Fibroblast of skin of right quadriceps (primary cell): ENCODE results near the gene ANAPC13.

Experiments used
- DNase-seq: peaks from one replicate; pipeline ENCODE4 v3.0.0-alpha.2; 2013

The ANAPC13 gene

DNA sequence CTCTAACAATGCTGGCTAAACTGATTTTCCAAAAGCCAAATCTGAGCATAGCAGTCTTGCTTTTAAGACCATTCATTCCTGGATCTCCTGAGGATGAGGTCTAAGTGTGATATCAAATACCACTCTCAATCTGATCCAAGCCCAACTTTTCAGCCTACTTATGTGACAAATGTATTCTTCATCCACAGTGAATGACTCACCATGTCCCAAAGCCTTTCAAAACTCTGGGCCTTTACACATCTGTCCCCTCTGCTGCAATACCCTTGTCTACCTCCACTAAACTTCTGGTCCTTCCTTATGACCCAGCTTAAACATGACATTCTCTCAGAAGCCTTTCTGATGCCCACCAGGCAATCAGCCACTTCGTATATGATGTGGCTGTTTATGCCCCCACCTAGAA lies 4.6 kb downstream of the ANAPC13 start:
- DNase-seq, result no peak

DNA sequence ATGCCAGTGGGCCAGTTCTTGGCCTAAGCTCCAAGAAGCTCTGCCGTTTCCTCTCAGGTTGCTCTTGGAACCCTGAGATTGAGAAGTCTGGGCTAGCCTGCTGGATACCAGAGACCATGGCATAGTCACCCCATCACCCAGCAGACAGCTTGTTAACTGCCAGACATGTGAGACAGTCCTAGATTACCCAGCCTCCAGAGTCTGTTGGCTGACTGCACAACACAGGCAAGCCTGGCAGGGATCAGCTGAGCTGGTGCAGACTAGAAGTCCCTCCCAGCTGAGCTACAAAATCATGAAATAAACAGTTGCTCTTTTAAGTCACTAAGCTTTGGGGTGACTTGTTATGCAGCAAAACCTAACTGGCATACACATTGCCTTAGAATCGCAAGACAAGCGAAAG lies 5.2 kb downstream of the ANAPC13 start:
- no peak for DNase-seq

- peak; percentile 68 for DNase-seq
These were observed 7.8 kb downstream of the ANAPC13 start for GRCh38 chr3:134477938-134478337.

- DNase-seq, result peak; percentile 45
These were observed 8.8 kb downstream of the ANAPC13 start for GRCh38 chr3:134477002-134477401.

GRCh38 chr3:134476306-134476705 lies 9.5 kb downstream of the ANAPC13 start:
- no peak for DNase-seq

DNA sequence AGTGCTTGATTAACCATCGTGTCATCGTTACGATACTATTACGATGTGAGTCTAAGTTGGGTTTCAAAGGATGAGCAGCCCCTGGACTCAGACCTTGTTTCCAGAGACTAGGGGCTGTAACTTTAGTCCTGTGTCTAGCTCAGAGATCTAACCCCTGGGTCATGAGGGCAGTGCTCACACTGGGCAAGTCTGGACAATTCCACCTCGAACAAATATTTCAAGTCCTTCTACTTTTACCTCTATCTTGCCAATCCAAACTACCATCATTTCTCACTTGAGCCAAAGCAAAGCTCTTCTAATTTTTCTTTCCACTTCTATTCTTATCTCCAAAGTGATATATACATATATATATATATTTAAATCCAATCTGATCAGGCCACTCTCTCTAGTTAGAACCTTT lies 10.8 kb downstream of the ANAPC13 start:
- DNase-seq, result no peak

DNA sequence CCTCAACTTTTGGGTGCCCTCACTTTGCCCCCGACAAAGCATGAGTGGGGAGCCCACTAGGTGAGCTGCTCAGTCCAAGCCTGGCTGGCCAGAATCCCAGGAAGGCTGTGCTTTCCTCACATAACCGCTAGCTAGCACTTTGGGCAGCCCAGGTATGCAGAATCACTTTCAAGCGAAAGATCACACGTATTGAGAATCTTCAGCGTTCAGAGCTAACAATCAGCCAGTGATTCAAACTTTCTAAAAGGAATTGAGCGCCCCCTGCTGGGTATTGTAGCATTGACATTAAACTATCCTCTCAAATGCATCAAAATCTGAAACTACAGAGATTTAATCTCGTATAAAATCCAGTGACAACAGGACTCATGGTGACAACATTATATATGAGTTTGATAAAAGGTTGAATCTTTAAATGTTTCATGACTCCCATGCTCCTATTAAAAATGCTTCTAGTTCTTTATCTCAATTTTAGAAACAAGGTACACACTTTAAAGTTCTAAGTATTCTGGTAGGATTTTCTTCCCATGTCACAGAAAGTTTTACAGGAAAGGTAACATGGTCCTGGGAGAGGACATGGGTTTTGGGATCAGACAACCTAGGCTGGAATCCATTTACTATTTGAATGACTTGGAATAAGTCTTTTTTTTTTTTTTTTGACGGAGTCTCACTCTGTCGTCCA lies 11.8 kb downstream of the ANAPC13 start:
- DNase-seq, result peak; percentile 86

- DNase-seq, result no peak
These were observed 13.0 kb downstream of the ANAPC13 start for GRCh38 chr3:134472831-134473230.

DNA sequence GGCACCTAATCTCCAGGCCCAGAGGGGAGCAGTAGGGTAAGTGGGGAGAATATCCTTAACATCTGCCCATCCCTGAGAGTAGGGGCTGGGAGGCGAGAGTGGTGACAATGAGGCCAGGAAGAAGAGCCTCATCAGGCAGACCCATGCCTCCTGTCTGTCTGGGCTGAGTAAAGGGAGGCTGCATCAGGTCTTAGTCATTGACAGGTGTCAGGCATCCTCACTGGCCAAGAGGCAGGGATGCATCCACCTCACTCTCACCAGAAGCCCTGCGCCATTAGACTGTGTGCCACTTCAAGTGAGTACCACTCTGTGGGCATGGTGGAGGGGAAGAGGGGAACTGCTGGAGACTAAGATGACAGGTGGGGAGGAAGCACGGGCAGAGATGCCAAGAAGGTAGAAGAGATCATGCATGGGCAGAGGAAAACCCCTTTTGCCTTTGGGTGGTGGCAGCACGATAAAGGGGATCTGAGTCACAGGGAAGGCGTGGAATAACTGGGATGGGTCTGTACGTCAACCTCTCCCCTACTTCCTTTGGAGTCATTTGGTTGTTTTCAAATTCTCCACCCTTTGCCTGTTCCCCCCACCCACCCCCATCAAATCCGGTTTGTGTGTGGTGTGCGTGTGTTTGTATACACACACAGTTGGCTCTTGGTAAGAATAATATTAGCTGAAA lies 14.1 kb downstream of the ANAPC13 start:
- DNase-seq, result peak; percentile 74

DNA sequence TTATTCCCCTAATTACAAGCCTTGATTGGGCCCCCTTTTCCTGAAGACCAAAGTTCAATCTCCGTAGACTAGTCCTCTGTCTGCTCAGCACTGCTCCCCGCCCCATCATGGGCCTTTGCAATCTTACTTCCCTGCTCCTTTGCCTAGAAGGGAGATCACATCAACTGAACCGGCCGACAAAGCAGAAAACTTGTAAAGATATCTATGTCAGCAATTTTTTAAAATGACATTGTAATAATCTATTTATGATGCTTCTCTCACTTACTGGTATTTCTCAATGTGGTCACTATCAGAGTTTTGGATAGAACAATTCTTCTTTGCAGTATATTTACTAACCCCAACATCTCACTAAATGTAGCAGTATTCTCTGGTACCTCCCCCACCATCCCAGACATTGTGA lies 17.3 kb downstream of the ANAPC13 start:
- DNase-seq, result no peak

GRCh38 chr3:134466331-134466730 lies 19.5 kb downstream of the ANAPC13 start:
- DNase-seq, result no peak

GRCh38 chr3:134464689-134465365 lies 21.0 kb downstream of the ANAPC13 start:
- DNase-seq, result no peak

DNA sequence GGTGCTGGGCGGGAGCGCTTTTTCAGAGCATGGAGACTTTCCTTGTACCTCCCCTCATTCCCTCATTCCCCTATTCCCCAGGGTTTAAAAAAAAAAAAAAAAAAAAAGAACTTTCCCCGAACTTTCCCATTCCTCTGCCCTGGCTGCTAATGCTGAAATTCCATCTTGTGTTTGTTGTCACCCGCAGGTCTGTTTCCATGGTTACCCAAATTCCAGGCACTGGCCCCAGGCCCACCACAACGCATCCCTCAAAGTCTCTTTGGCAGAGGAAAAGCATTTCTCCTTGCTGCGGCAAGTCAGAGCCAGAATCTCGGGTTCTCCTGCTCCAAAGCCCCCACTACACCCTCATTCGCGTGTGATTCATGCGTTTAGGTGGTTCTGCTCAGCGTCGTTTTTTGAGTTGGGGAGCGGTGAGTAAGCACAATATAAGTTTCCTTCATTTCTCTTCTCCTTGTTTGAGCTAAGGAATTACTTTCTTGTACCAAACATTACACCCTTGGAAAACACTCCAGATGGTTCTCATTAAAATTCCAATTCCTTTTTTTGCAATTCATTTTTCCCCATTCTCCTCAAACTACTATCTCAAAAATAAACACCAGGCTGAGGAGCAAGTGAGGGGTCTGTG lies 21.6 kb downstream of the ANAPC13 start:
- DNase-seq, result peak; percentile 100

DNA sequence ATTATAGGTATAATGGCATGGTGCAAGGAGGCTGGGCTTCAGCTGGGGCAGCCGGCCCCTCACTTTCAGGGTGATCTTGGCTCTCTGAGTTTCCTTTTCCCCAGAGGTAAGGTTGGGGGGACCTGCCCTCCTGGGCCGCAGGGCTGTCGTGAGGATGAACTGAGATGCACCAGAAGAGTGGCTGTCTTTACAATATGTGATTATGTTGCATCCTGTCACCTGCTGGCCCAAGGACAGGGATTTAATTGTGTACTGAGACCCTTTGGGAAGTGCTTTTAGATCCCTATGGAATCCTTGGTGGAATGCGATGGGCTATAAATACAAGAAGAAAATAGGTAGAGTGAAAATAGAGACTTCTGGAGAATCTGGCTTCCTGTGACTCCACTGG lies 22.1 kb downstream of the ANAPC13 start:
- DNase-seq, result no peak

DNA sequence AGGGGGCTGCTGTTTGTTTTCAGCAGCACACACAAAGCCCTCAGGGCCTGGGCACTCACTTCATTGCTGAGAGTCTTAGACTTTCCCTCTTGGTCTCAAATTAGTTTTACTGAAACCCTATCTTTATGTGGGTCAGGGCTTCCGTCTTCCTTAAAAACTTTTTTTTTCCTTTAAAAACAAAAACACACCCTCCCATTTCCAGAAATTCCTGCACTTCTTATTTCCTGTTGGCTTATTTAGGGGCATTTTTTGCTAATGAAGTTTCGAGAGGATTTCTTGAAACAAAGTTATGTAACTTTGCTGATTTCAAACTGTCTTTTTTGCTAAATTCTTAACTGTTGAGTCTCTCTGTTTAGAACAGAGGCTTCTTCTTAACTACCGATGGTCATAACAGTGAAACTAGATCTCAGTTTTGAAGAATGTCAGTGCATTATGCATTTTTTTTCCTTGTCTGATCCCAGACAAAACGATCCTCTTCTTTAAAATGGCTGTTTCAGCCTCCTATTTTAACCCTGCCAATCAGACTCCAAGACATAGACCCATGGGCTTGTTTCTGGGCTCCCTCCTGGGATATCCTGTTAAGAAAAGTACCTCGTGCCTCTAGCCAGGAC lies 23.3 kb downstream of the ANAPC13 start:
- peak; percentile 95 for DNase-seq

DNA sequence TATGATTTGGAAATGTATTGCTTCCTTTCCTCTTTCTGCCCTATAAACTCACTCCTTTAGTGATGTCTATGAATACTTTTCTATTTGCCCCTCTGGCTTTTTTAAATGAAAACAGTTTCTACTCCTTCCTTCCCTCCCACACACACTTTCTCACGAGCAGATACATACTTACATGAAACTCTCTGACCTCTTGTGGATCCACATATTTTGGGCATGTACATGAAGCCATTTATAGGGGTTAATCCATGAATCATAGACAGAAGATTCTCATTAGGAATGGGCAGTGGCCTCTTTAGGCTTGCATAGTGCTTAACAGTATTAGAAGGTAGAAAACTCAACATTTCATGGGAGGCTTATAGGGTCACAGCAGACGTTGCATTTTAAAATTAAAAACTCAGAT lies 24.8 kb downstream of the ANAPC13 start:
- peak; percentile 98 for DNase-seq

GRCh38 chr3:134459562-134459961 lies 26.2 kb downstream of the ANAPC13 start:
- DNase-seq, result no peak

DNA sequence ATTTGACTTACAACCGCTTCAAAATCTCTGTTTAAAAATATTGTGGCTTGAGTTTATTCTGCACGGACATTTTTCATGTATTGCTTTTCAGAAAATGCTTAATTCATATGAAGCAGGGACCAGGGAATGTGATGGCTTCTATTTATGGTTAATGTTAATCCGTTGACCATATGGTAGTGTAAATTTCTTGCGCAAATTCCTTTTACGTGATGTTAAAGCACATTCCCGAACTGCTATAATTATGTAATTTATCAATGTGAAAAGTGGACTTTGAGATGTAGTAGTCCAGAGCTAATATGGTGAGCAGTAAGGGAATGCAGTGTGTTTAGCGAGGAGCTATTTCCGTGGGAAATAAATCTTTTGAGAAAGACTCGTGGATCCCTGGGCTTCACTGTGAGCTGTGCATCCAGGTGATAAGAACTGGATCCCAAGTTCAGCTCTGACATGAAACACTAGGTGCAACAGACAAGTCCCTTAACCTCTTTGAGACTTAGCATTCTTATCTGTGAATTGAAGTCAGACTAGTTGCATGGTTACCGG lies 27.3 kb downstream of the ANAPC13 start:
- DNase-seq, result no peak

- no peak for DNase-seq
These were observed 28.3 kb downstream of the ANAPC13 start for GRCh38 chr3:134457376-134458074.

DNA sequence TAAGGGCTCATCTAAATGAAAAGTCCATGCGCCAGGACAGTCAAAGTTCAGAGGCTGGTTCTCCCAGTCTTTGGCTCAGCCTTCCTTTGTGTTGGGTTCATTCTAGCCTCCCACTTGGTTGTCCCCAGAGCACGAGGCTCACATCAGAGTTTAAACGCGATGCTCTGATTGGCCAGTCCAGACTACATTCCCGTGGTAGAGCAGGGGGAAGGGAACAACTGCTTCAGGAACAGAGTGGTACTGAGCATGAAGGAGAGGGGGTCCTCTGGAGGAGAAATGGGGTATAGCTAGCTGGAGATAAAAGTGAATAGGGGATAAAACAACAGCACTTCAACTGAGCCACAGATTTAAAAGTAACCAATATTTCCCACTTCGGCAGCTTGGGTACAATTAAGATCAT lies 32.2 kb downstream of the ANAPC13 start:
- DNase-seq, result no peak

GRCh38 chr3:134449951-134450350 lies 35.8 kb downstream of the ANAPC13 start:
- DNase-seq, result no peak

DNA sequence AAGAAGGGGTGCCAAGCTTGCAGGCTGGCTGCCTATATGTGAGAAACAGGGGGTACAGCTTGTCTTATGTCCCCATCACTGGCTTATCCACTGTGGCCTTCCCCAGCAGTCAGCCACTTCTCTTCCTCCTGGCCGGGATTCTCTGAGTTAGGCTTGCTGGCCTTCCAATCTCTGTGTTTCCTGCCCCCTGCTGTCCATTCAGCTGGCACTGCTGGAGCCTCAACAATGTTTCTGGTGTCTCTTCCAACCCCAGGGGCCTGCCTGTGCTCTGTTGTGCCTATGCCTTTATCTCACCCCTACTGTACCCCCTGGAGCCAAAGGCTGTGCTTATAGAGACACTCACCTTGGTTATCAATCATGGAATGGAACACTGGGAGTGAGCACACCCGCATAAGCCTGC lies 36.5 kb downstream of the ANAPC13 start:
- DNase-seq, result no peak
